Measurements from ENCODE around the gene MIB1.

The MIB1 gene

DNA sequence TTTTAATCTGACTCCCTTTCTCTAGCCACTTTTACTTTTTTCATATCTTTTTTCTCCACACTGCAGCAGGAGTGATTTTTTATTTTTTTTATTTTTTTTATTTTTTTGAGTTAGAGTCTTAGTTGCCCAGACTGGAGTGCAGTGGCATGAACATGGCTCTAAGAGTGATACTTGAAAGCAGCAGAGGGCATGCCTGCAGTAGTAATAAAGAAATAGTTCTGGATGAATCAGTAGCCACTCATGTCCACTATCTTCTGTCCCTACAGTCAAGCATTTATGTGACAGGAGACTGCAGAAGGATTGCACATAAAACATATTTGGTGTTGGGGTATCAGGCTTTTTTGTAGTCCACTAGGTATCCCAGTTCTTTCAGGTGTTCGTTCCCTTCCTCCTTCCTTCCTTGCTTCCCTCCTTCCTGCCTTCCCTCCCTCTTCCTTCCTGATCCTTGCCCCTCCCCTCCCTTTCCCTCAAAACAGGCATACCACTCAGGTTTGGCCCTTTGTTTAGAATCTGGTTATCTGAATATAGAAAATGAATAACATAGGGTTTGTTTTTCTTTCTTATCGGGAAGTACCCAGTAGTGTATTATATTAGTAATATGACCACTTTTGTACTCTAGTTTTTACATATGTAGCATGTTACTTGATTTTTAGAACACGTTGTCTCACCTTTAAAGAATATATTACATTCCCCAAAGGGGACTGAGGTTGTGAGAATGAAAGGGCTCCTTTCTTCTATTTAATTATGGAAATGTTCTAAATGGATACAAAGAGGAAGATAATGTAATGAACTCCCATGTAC, 23.5 kb downstream of the MIB1 start:
- peaks cover 62% of the 10 kb centered on the region for H3K79me2 ChIP-seq (ENCODE audit: insufficient read depth, low read length)

DNA sequence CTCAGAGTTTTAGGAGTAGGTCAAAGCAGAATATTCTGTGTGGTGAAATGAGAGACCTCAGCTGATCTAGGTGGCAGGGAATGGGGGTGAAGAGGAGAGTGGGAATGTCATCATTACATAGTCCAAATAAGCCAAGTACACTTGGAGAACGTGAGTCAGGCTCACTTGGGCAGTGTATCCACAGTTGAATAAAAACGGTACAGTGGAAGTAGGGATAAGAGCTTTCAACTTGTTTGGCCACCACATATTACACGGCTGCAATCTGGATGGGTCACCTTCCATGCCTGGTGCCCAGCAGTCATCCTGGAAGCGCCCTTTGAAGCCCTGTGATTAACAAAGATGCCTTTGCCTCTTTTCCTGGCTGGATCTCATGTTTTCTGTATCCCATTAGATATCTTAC, 28.6 kb downstream of the MIB1 start:
- H3K27ac ChIP-seq (ENCODE audit: low read depth, low read length), result no peak overlapping the region
- H3F3A ChIP-seq (ENCODE audit: insufficient read depth), result no peaks in the 10 kb centered on the region
- no peak overlapping the region for H2AFZ ChIP-seq (ENCODE audit: low read depth, low read length, severe bottlenecking)
- peaks cover 42% of the 10 kb centered on the region; the same call in 1 of the 2 replicates for H3K36me3 ChIP-seq (ENCODE audit: low read length)
- no peaks in the 10 kb centered on the region for H3K9me2 ChIP-seq (replicated peaks; ENCODE audit: insufficient read depth, low read length)
- TF ChIP-seq EZH2phosphoT487 (conservative IDR thresholded peaks at IDR 0.05; ENCODE audit: low read length), result no peak
- TF ChIP-seq, protein P1, sequence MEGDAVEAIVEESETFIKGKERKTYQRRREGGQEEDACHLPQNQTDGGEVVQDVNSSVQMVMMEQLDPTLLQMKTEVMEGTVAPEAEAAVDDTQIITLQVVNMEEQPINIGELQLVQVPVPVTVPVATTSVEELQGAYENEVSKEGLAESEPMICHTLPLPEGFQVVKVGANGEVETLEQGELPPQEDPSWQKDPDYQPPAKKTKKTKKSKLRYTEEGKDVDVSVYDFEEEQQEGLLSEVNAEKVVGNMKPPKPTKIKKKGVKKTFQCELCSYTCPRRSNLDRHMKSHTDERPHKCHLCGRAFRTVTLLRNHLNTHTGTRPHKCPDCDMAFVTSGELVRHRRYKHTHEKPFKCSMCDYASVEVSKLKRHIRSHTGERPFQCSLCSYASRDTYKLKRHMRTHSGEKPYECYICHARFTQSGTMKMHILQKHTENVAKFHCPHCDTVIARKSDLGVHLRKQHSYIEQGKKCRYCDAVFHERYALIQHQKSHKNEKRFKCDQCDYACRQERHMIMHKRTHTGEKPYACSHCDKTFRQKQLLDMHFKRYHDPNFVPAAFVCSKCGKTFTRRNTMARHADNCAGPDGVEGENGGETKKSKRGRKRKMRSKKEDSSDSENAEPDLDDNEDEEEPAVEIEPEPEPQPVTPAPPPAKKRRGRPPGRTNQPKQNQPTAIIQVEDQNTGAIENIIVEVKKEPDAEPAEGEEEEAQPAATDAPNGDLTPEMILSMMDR (IDR thresholded peaks at IDR 0.05; ENCODE audit: insufficient read depth, low read length, poor library complexity, severe bottlenecking), result no peak
- H3K27me3 ChIP-seq (ENCODE audit: low read length), result no peaks in the 10 kb centered on the region
- H3K4me3 ChIP-seq (ENCODE audit: insufficient read depth, low read length, poor library complexity, severe bottlenecking), result no peak overlapping the region
- no peak overlapping the region for H3K4me2 ChIP-seq (ENCODE audit: low read depth, low read length, poor library complexity, severe bottlenecking)
- H3K9me3 ChIP-seq (ENCODE audit: insufficient read depth, low read length), result no peaks in the 10 kb centered on the region
- no peak overlapping the region for H3K9ac ChIP-seq (ENCODE audit: low read length)
- peaks cover 14% of the 10 kb centered on the region for H3K79me2 ChIP-seq (ENCODE audit: insufficient read depth, low read length)
- 0 out of 2 replicates have a peak, but pooled peaks cover 4% of the 10 kb centered on the region for H4K20me1 ChIP-seq (ENCODE audit: low read depth, low read length)

More for the DNA sequence above, 23.5 kb downstream of the MIB1 start:
- Histone ChIP-seq H3K4me2 (ENCODE audit: low read depth, low read length, poor library complexity, severe bottlenecking) (no peak overlapping the region), H3K9me2 (replicated peaks; ENCODE audit: insufficient read depth, low read length) (no peaks in the 10 kb centered on the region), H3K9ac (ENCODE audit: low read length) (no peak overlapping the region), H2AFZ (ENCODE audit: low read depth, low read length, severe bottlenecking) (no peak overlapping the region), H4K20me1 (ENCODE audit: low read depth, low read length) (peaks cover 36% of the 10 kb centered on the region), H3K27me3 (ENCODE audit: low read length) (no peaks in the 10 kb centered on the region), H3K4me3 (ENCODE audit: insufficient read depth, low read length, poor library complexity, severe bottlenecking) (no peak overlapping the region), H3K27ac (ENCODE audit: low read depth, low read length) (no peak overlapping the region), H3K36me3 (ENCODE audit: low read length) (peaks cover 22% of the 10 kb centered on the region; the same call in 1 of the 2 replicates), H3F3A (ENCODE audit: insufficient read depth) (no peaks in the 10 kb centered on the region; the same call in 1 of the 2 replicates), H3K9me3 (ENCODE audit: insufficient read depth, low read length) (no peaks in the 10 kb centered on the region)
- TF ChIP-seq EZH2phosphoT487 (conservative IDR thresholded peaks at IDR 0.05; ENCODE audit: low read length), result no peak
- TF ChIP-seq, protein P1 (IDR thresholded peaks at IDR 0.05; ENCODE audit: insufficient read depth, low read length, poor library complexity, severe bottlenecking), result no peak

DNA sequence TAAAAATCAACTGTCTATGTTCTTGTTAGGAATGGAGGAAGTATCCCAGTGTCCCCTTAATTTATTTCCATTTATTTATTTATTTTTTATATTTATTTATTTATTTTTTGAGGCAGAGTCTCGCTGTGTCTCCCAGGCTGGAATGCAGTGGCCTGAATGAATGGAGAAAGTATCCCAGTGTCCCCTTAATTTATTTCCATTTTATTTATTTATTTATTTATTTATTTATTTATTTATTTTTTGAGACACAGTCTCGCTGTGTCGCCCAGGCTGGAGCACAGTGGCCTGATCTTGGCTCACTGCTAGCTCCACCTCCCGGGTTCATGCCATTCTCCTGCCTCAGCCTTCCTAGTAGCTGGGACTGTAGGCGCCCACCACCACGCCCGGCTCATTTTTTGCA, 34.1 kb downstream of the MIB1 start:
- H3F3A ChIP-seq (ENCODE audit: insufficient read depth), result no peaks in the 10 kb centered on the region
- H3K9ac ChIP-seq (ENCODE audit: low read length), result no peak overlapping the region
- H3K9me2 ChIP-seq (replicated peaks; ENCODE audit: insufficient read depth, low read length), result no peaks in the 10 kb centered on the region
- H3K36me3 ChIP-seq (ENCODE audit: low read length), result peaks cover 29% of the 10 kb centered on the region; the same call in 1 of the 2 replicates
- no peaks in the 10 kb centered on the region for H3K79me2 ChIP-seq (ENCODE audit: insufficient read depth, low read length)
- no peak overlapping the region for H3K4me3 ChIP-seq (ENCODE audit: insufficient read depth, low read length, poor library complexity, severe bottlenecking)
- no peaks in the 10 kb centered on the region for H3K27me3 ChIP-seq (ENCODE audit: low read length)
- H3K4me2 ChIP-seq (ENCODE audit: low read depth, low read length, poor library complexity, severe bottlenecking), result no peak overlapping the region
- no peaks in the 10 kb centered on the region for H4K20me1 ChIP-seq (ENCODE audit: low read depth, low read length)
- H3K27ac ChIP-seq (ENCODE audit: low read depth, low read length), result no peak overlapping the region
- TF ChIP-seq, protein P1 (IDR thresholded peaks at IDR 0.05; ENCODE audit: insufficient read depth, low read length, poor library complexity, severe bottlenecking), result no peak
- TF ChIP-seq EZH2phosphoT487 (conservative IDR thresholded peaks at IDR 0.05; ENCODE audit: low read length), result no peak
- no peak overlapping the region for H2AFZ ChIP-seq (ENCODE audit: low read depth, low read length, severe bottlenecking)
- no peaks in the 10 kb centered on the region for H3K9me3 ChIP-seq (ENCODE audit: insufficient read depth, low read length)

Data from SU-DHL-6 (cell line).